HEK293 (cell line): ENCODE results near the gene TIMM10.

Source experiments
- CTCF ChIA-PET: fragments of 350-600 bp; formaldehyde crosslinking; extraction: SDS; loops from one replicate; lab custom pipeline; 2021; ENCODE audit warnings: antibody characterized with exemption; lab: Yijun Ruan, JAX
- POLR2A ChIA-PET: fragments of 300-600 bp; formaldehyde crosslinking; extraction: SDS; loops from one replicate; lab custom pipeline; 2020; ENCODE audit warnings: antibody characterized with exemption, inconsistent platforms; lab: Yijun Ruan, JAX
- H3K27ac ChIP-seq: fragments of 200-500 bp; sonication (Bioruptor generic); 2 replicates; pipeline ENCODE4 v1.5.1; 2014; ENCODE audit warnings: low read depth, low read length, control low read depth, inconsistent platforms; ENCODE audit errors: extremely low read depth
- H3K36me3 ChIP-seq, 2 experiments: fragments of 200-500 bp in 1 of 2; sonication (Bioruptor generic) in 1 of 2; 1 replicate in 1 of 2; 2 replicates in 1 of 2; pipeline ENCODE4 v1.5.1; 2014 to 2017; ENCODE audit warnings: inconsistent platforms in 2 of 2, low read length in 2 of 2; ENCODE audit not compliant: control insufficient read depth in 2 of 2, insufficient read depth in 1 of 2
- H3K4me1 ChIP-seq: fragments of 200-500 bp; sonication (Bioruptor generic); 2 replicates; pipeline ENCODE4 v1.5.1; 2014; ENCODE audit warnings: mild to moderate bottlenecking, low read length, inconsistent platforms; ENCODE audit not compliant: control insufficient read depth, insufficient read depth
- H3K4me3 ChIP-seq: 2 replicates; pipeline ENCODE4 v1.5.1; 2011; ENCODE audit warnings: low read depth, mild to moderate bottlenecking, control low read depth, low read length, moderate library complexity
- H3K9me3 ChIP-seq: fragments of 200-500 bp; sonication (Bioruptor generic); 2 replicates; pipeline ENCODE4 v1.5.1; 2014; ENCODE audit warnings: low read depth, low read length, inconsistent platforms; ENCODE audit not compliant: control insufficient read depth, insufficient read depth
- BCL11A ChIP-seq: fragments of 450-650 bp; formaldehyde crosslinking; IDR thresholded peaks from 2 replicates; pipeline ENCODE4 v1.5.1; 2016; ENCODE audit warnings: low read depth, missing biosample characterization, missing genetic modification characterization
- PRDM1 ChIP-seq: fragments of 450-650 bp; formaldehyde crosslinking; IDR thresholded peaks from 2 replicates; pipeline ENCODE4; 2016; ENCODE audit warnings: missing biosample characterization, missing genetic modification characterization
- SP7 ChIP-seq: fragments of 450-650 bp; formaldehyde crosslinking; IDR thresholded peaks from 2 replicates; pipeline ENCODE4 v1.5.1; 2016; ENCODE audit warnings: missing biosample characterization, missing genetic modification characterization
- TCF7L2 ChIP-seq: IDR thresholded peaks from 2 replicates; pipeline ENCODE4 v1.6.1; 2011; ENCODE audit warnings: low read depth, mild to moderate bottlenecking, inconsistent platforms, low read length, moderate library complexity, borderline replicate concordance
- ZFHX2 ChIP-seq: fragments of 450-650 bp; formaldehyde crosslinking; conservative IDR thresholded peaks from 2 replicates; pipeline ENCODE4 v1.5.1; 2016; ENCODE audit warnings: missing biosample characterization, missing genetic modification characterization
- ZNF121 ChIP-seq: fragments of 450-650 bp; formaldehyde crosslinking; IDR thresholded peaks from 2 replicates; pipeline ENCODE4 v1.5.1; 2016; ENCODE audit warnings: missing biosample characterization, missing genetic modification characterization
- ZNF133 ChIP-seq: fragments of 450-650 bp; formaldehyde crosslinking; IDR thresholded peaks from 2 replicates; pipeline ENCODE4 v1.5.1; 2016; ENCODE audit warnings: missing biosample characterization, missing genetic modification characterization
- ZNF140 ChIP-seq: fragments of 450-650 bp; formaldehyde crosslinking; IDR thresholded peaks from 2 replicates; pipeline ENCODE4 v1.5.1; 2016; ENCODE audit warnings: missing biosample characterization, missing genetic modification characterization
- ZNF19 ChIP-seq: fragments of 450-650 bp; formaldehyde crosslinking; IDR thresholded peaks from 2 replicates; pipeline ENCODE4; 2016; ENCODE audit warnings: missing biosample characterization, missing genetic modification characterization, low read depth
- ZNF202 ChIP-seq: fragments of 450-650 bp; formaldehyde crosslinking; IDR thresholded peaks from 2 replicates; pipeline ENCODE4 v1.5.1; 2016; ENCODE audit warnings: missing biosample characterization, missing genetic modification characterization, borderline replicate concordance
- ZNF292 ChIP-seq: fragments of 450-650 bp; formaldehyde crosslinking; IDR thresholded peaks from 2 replicates; pipeline ENCODE4 v1.5.1; 2016; ENCODE audit warnings: low read depth, missing biosample characterization, missing genetic modification characterization, borderline replicate concordance
- ZNF416 ChIP-seq: fragments of 450-650 bp; formaldehyde crosslinking; IDR thresholded peaks from 2 replicates; pipeline ENCODE4 v1.5.1; 2016; ENCODE audit warnings: missing biosample characterization, missing genetic modification characterization
- ZNF423 ChIP-seq: fragments of 450-650 bp; formaldehyde crosslinking; IDR thresholded peaks from 2 replicates; pipeline ENCODE4 v1.5.1; 2016; ENCODE audit warnings: missing biosample characterization, missing genetic modification characterization
- ZNF548 ChIP-seq: fragments of 450-650 bp; formaldehyde crosslinking; IDR thresholded peaks from 2 replicates; pipeline ENCODE4 v1.5.1; 2016; ENCODE audit warnings: missing biosample characterization, missing genetic modification characterization
- ZNF558 ChIP-seq: fragments of 450-650 bp; formaldehyde crosslinking; IDR thresholded peaks from 2 replicates; pipeline ENCODE4 v1.5.1; 2016; ENCODE audit warnings: missing biosample characterization, missing genetic modification characterization
- ZNF629 ChIP-seq: fragments of 450-650 bp; formaldehyde crosslinking; IDR thresholded peaks from 2 replicates; pipeline ENCODE4 v1.5.1; 2017; ENCODE audit warnings: missing biosample characterization, missing genetic modification characterization
- ZNF664 ChIP-seq: fragments of 450-650 bp; formaldehyde crosslinking; IDR thresholded peaks from 2 replicates; pipeline ENCODE4 v1.5.1; 2016; ENCODE audit warnings: missing biosample characterization, missing genetic modification characterization
- ZNF777 ChIP-seq: fragments of 450-650 bp; formaldehyde crosslinking; IDR thresholded peaks from 2 replicates; pipeline ENCODE4 v1.5.1; 2017; ENCODE audit warnings: missing biosample characterization, missing genetic modification characterization, borderline replicate concordance
- TF ChIP-seq, protein P1 (sequence below): fragments of 450-650 bp; formaldehyde crosslinking; IDR thresholded peaks from 2 replicates; pipeline ENCODE4 v1.5.1; 2016; ENCODE audit warnings: missing biosample characterization, missing genetic modification characterization, low read depth
- TF ChIP-seq, protein P2 (sequence below): fragments of 450-650 bp; formaldehyde crosslinking; IDR thresholded peaks from 2 replicates; pipeline ENCODE4 v1.5.1; 2016; ENCODE audit warnings: missing biosample characterization, missing genetic modification characterization
- TF ChIP-seq, protein P3 (sequence below): fragments of 450-650 bp; formaldehyde crosslinking; IDR thresholded peaks from 2 replicates; pipeline ENCODE4 v1.5.1; 2016; ENCODE audit warnings: missing biosample characterization, missing genetic modification characterization, borderline replicate concordance
- TF ChIP-seq, protein P4 (sequence below): fragments of 450-650 bp; formaldehyde crosslinking; IDR thresholded peaks from 2 replicates; pipeline ENCODE4 v1.5.1; 2016; ENCODE audit warnings: missing biosample characterization, missing genetic modification characterization

Gene TIMM10

DNA sequence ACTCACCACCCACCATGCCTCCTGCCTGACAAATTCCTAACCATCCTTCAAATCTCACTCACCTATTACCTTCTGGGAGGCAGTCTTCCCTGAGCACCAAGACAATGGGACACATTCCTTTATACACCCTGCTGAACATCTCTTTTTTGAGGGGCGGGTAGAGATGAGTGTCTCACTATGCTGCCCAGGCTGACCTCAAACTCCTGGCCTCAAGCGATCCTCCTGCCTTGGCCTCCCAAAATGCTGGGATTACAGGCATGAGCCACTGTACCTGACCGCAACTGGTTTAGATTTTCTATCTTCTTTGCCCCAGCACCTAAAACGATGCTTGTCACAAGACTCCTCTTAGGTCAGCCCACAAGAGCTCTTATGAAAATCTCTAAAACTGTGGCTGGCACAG is 7.1 kb downstream of the TIMM10 start:
- H3K4me1 ChIP-seq = no peaks in the 10 kb centered on the region
- ChIA-PET POLR2A (interaction anchor here (1.6 to 2.0 kb wide), 2 partner anchors 8 to 30 kb away, joined by 8 read pairs; partner anchors contain the start of gene SLC43A1), CTCF (interaction anchor here (0.9 to 12.7 kb wide), 5 partner anchors 31 to 173 kb away, joined by 3 to 218 read pairs (median 4); partner anchors contain the start of genes RTN4RL2 and UBE2L6)
- 0 out of 2 replicates have a peak, but pooled peaks have one; percentile 12 for TF ChIP-seq ZNF121 (tag by site-specific recombination)
- no peak for TF ChIP-seq ZNF292 (tag by site-specific recombination)
- TF ChIP-seq ZNF629 (tag by site-specific recombination) = no peak
- no peak for TF ChIP-seq ZNF19 (tag by site-specific recombination)
- TF ChIP-seq, protein P1, sequence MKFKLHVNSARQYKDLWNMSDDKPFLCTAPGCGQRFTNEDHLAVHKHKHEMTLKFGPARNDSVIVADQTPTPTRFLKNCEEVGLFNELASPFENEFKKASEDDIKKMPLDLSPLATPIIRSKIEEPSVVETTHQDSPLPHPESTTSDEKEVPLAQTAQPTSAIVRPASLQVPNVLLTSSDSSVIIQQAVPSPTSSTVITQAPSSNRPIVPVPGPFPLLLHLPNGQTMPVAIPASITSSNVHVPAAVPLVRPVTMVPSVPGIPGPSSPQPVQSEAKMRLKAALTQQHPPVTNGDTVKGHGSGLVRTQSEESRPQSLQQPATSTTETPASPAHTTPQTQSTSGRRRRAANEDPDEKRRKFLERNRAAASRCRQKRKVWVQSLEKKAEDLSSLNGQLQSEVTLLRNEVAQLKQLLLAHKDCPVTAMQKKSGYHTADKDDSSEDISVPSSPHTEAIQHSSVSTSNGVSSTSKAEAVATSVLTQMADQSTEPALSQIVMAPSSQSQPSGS (tag by site-specific recombination) = no peak
- TF ChIP-seq ZFHX2 (tag by site-specific recombination) = no peak
- H3K27ac ChIP-seq = no peak overlapping the region
- no peaks in the 10 kb centered on the region for H3K9me3 ChIP-seq
- peaks cover 0 to 19% of the 10 kb centered on the region in 2 experiments; a peak in 1 of 3 replicates for H3K36me3 ChIP-seq
- H3K4me3 ChIP-seq = no peak overlapping the region

DNA sequence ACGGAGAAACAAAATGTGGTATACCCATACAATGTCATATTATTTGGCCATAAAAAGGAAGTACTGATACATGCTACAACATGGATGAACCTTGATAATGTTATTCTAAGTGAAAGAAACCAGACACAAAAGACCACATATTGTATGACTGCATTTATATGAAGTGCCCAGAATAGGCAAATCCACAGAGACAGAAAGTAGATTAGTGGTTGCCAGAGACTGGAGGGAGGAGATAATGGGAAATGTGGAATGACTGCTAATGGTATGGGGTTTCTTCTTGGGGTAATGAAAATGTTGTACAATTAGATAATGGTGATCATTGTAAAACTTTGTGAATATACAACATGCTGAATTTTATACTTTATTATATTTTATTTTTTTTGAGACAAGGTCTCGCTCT is 9.4 kb downstream of the TIMM10 start:
- no peaks in the 10 kb centered on the region for H3K9me3 ChIP-seq
- ChIA-PET CTCF (interaction anchor here (0.6 to 12.7 kb wide), 5 partner anchors 26 to 403 kb away, joined by 3 to 191 read pairs (median 7); partner anchors contain the start of gene RTN4RL2), POLR2A (no interaction called here)
- H3K4me1 ChIP-seq = no peaks in the 10 kb centered on the region
- H3K36me3 ChIP-seq = peaks cover 0 to 8% of the 10 kb centered on the region in 2 experiments; a peak in 1 of 3 replicates
- H3K4me3 ChIP-seq = no peak overlapping the region
- no peak overlapping the region for H3K27ac ChIP-seq
- TF ChIP-seq PRDM1 (no peak), ZNF777 (tag by site-specific recombination) (no peak), ZNF423 (tag by site-specific recombination) (no peak), ZNF664 (no peak), BCL11A (tag by site-specific recombination) (no peak), ZNF140 (tag by site-specific recombination) (no peak), ZNF558 (tag by site-specific recombination) (no peak), ZNF292 (tag by site-specific recombination) (no peak), ZNF133 (tag by site-specific recombination) (no peak), TCF7L2 (no peak), ZNF548 (tag by site-specific recombination) (no peak), ZNF416 (no peak), ZNF202 (tag by site-specific recombination) (no peak), SP7 (tag by site-specific recombination) (no peak)
- TF ChIP-seq, protein P2, sequence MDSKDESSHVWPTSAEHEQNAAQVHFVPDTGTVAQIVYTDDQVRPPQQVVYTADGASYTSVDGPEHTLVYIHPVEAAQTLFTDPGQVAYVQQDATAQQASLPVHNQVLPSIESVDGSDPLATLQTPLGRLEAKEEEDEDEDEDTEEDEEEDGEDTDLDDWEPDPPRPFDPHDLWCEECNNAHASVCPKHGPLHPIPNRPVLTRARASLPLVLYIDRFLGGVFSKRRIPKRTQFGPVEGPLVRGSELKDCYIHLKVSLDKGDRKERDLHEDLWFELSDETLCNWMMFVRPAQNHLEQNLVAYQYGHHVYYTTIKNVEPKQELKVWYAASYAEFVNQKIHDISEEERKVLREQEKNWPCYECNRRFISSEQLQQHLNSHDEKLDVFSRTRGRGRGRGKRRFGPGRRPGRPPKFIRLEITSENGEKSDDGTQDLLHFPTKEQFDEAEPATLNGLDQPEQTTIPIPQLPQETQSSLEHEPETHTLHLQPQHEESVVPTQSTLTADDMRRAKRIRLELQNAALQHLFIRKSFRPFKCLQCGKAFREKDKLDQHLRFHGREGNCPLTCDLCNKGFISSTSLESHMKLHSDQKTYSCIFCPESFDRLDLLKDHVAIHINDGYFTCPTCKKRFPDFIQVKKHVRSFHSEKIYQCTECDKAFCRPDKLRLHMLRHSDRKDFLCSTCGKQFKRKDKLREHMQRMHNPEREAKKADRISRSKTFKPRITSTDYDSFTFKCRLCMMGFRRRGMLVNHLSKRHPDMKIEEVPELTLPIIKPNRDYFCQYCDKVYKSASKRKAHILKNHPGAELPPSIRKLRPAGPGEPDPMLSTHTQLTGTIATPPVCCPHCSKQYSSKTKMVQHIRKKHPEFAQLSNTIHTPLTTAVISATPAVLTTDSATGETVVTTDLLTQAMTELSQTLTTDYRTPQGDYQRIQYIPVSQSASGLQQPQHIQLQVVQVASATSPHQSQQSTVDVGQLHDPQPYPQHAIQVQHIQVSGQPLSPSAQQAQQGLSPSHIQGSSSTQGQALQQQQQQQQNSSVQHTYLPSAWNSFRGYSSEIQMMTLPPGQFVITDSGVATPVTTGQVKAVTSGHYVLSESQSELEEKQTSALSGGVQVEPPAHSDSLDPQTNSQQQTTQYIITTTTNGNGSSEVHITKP (tag by site-specific recombination) = no peak
- TF ChIP-seq, protein P3, sequence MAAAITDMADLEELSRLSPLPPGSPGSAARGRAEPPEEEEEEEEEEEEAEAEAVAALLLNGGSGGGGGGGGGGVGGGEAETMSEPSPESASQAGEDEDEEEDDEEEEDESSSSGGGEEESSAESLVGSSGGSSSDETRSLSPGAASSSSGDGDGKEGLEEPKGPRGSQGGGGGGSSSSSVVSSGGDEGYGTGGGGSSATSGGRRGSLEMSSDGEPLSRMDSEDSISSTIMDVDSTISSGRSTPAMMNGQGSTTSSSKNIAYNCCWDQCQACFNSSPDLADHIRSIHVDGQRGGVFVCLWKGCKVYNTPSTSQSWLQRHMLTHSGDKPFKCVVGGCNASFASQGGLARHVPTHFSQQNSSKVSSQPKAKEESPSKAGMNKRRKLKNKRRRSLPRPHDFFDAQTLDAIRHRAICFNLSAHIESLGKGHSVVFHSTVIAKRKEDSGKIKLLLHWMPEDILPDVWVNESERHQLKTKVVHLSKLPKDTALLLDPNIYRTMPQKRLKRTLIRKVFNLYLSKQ (tag by site-specific recombination) = no peak
- TF ChIP-seq, protein P4, sequence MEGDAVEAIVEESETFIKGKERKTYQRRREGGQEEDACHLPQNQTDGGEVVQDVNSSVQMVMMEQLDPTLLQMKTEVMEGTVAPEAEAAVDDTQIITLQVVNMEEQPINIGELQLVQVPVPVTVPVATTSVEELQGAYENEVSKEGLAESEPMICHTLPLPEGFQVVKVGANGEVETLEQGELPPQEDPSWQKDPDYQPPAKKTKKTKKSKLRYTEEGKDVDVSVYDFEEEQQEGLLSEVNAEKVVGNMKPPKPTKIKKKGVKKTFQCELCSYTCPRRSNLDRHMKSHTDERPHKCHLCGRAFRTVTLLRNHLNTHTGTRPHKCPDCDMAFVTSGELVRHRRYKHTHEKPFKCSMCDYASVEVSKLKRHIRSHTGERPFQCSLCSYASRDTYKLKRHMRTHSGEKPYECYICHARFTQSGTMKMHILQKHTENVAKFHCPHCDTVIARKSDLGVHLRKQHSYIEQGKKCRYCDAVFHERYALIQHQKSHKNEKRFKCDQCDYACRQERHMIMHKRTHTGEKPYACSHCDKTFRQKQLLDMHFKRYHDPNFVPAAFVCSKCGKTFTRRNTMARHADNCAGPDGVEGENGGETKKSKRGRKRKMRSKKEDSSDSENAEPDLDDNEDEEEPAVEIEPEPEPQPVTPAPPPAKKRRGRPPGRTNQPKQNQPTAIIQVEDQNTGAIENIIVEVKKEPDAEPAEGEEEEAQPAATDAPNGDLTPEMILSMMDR (tag by site-specific recombination) = no peak
- TF ChIP-seq, protein P1 (tag by site-specific recombination) = no peak
- TF ChIP-seq, all 188 proteins: peak for 0
